Measurements from ENCODE around the gene SLX9.

GRCh38 chr21:44948426-44949120, 8.7 kb downstream of the SLX9 start:
- TF ChIP-seq, protein P1, sequence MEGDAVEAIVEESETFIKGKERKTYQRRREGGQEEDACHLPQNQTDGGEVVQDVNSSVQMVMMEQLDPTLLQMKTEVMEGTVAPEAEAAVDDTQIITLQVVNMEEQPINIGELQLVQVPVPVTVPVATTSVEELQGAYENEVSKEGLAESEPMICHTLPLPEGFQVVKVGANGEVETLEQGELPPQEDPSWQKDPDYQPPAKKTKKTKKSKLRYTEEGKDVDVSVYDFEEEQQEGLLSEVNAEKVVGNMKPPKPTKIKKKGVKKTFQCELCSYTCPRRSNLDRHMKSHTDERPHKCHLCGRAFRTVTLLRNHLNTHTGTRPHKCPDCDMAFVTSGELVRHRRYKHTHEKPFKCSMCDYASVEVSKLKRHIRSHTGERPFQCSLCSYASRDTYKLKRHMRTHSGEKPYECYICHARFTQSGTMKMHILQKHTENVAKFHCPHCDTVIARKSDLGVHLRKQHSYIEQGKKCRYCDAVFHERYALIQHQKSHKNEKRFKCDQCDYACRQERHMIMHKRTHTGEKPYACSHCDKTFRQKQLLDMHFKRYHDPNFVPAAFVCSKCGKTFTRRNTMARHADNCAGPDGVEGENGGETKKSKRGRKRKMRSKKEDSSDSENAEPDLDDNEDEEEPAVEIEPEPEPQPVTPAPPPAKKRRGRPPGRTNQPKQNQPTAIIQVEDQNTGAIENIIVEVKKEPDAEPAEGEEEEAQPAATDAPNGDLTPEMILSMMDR (IDR thresholded peaks at IDR 0.05), result no peak
- TF ChIP-seq POLR2A (IDR thresholded peaks at IDR 0.05), result no peak

Data from uterus (tissue), 2 donors.